ENCODE data around the gene MTAP. TPM values are rescaled to one million over a fixed set of nuclear protein-coding genes. Genes with fewer than 3 reads are reported as not detected.

The MTAP gene
- total and polyA plus RNA-seq, 11 donors, result 5.4 to 27.3 (median 18.1) TPM

- WGBS, 4 donors, result 79 to 90% (median 84%) methylated on average over 2 of the region's 2 CpGs
- Histone ChIP-seq H3K27me3 (peaks cover 0 to 5% (median 0%) of the 10 kb centered on the region in 9 donors), H3K9me3 (no peaks in the 10 kb centered on the region), H3K36me3 (no peaks in the 10 kb centered on the region), H3K27ac (no peak overlapping the region), H3K4me3 (no peak overlapping the region), H3K4me1 (peaks cover 0 to 10% (median 0%) of the 10 kb centered on the region in 12 donors)
- DNase-seq (no peak), ATAC-seq (no peak)
- intact Hi-C loops (cut with DNase I), result loop anchor here in 7 of 10 donors (10.0 kb wide), 5 partner anchors 67 to 597 kb away; partner anchors contain the start of gene IFNA4 (in 1 of the 7)
- TF ChIP-seq POLR2A (IDR thresholded peaks at IDR 0.05) (no peak), CTCF (IDR thresholded peaks at IDR 0.05) (no peak)
Measured at GRCh38 chr9:21781656-21782055, 20.8 kb upstream of the MTAP start.

GRCh38 chr9:21782205-21782604 lies 20.2 kb upstream of the MTAP start:
- Histone ChIP-seq H3K9me3 (no peaks in the 10 kb centered on the region), H3K4me1 (peaks cover 0 to 10% (median 0%) of the 10 kb centered on the region in 12 donors), H3K27me3 (peaks cover 0 to 7% (median 0%) of the 10 kb centered on the region in 9 donors), H3K27ac (no peak overlapping the region), H3K4me3 (no peak overlapping the region), H3K36me3 (no peaks in the 10 kb centered on the region)
- no peak for ATAC-seq
- 63 to 83% (median 74%) methylated on average over 2 of the region's 2 CpGs for WGBS, 4 donors
- intact Hi-C loops (cut with DNase I), result loop anchor here in 7 of 10 donors (10.0 kb wide), 5 partner anchors 67 to 597 kb away; partner anchors contain the start of gene IFNA4 (in 1 of the 7)
- TF ChIP-seq CTCF (IDR thresholded peaks at IDR 0.05), result no peak
- TF ChIP-seq POLR2A (IDR thresholded peaks at IDR 0.05), result no peak
- DNase-seq, result no peak

DNA sequence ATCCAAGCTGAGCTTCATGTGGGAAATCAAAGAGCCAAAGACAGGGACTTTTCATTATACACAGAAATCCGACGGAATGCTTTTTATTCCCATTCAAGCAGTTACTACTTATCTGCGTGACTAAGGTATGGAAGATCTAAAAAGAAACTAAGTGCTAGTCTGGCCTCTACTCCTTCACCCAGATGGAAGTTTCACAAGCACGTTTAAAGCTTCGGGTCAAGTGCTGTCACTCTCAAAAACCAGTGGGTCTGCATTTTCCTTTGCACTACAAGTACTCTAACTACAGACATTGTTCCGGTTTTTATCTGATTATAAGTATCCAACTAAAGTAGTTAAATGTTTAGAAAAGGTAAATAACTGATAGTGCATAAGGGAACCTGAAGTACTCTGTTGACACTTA lies 13.7 kb upstream of the MTAP start:
- WGBS, 4 donors, result 52 to 61% (median 58%) methylated on average over 6 of the region's 6 CpGs
- H3K4me3 ChIP-seq, result no peak overlapping the region
- no peak for DNase-seq
- no peaks in the 10 kb centered on the region for H3K36me3 ChIP-seq
- no peak for TF ChIP-seq POLR2A (IDR thresholded peaks at IDR 0.05)
- no peak for TF ChIP-seq CTCF (IDR thresholded peaks at IDR 0.05)
- H3K4me1 ChIP-seq, result no peaks in the 10 kb centered on the region
- H3K27ac ChIP-seq, result no peak overlapping the region
- intact Hi-C loops (cut with DNase I), result loop anchor here in 9 of 10 donors (2.0 to 10.0 kb wide), 9 partner anchors 74 to 604 kb away; partner anchors contain the start of gene IFNA4 (in 1 of the 9)
- ATAC-seq, result no peak
- H3K9me3 ChIP-seq, result no peaks in the 10 kb centered on the region
- peaks cover 0 to 25% (median 5%) of the 10 kb centered on the region in 9 donors for H3K27me3 ChIP-seq

DNA sequence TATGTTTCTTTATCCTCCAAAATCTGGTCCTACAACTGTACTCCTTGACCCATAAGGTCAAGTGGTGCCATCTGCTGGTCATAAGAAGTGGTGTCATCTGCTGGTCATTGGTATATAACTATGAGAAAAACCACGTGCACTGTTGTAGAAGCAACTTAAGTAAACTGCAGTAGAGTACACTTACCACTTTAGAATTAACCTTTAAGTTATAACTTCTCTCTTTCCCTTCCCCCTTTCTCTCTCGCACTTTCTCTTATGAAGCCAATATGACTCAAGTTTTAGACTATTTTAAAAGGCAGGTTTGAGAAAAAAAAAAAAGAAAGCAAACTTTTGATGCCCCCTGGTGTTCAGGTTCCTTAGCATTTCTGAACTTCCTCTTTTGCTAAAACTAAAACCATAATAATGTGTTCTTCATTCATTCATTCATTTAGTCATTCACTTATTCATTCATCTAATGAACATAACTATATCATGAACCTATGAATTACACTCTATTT lies 12.8 kb upstream of the MTAP start:
- intact Hi-C loops (cut with DNase I), result loop anchor here (2.0 to 10.0 kb wide), 10 partner anchors 75 to 605 kb away; partner anchors contain the start of gene IFNA4 (in 1 of the 10)
- no peaks in the 10 kb centered on the region for H3K36me3 ChIP-seq
- DNase-seq (peak in 4 of 5 donors; percentile 29 to 44 (median 38)), ATAC-seq (peak; percentile 71 to 95 (median 89))
- peaks cover 0 to 33% (median 5%) of the 10 kb centered on the region in 9 donors for H3K27me3 ChIP-seq
- no peaks in the 10 kb centered on the region for H3K9me3 ChIP-seq
- no peak for TF ChIP-seq POLR2A (IDR thresholded peaks at IDR 0.05)
- TF ChIP-seq CTCF (IDR thresholded peaks at IDR 0.05), result peak; percentile 67 to 91 (median 82)
- WGBS, 4 donors, result 0% methylated on average over 2 of the region's 2 CpGs
- H3K4me1 ChIP-seq, result no peaks in the 10 kb centered on the region
- H3K27ac ChIP-seq, result no peak overlapping the region
- H3K4me3 ChIP-seq, result peak overlapping the region in 6 of 12 donors; percentile 6 to 39 (median 20)
